GM23338 (cell line): ENCODE data around the gene CGB3.

Experiments used
- CREB1 ChIP-seq: fragments of 250-450 bp; sonication (Bioruptor Pico); IDR thresholded peaks from 2 replicates; pipeline ENCODE4 v1.5.0; 2020; ENCODE audit warnings: low read depth, mild to moderate bottlenecking, moderate library complexity
- CTCF ChIP-seq, 2 experiments: fragments of 200-600 bp in 1 of 2; sonication (generic) in 1 of 2; conservative IDR thresholded peaks; 2 replicates each; pipeline versions ENCODE4 v1.5.1 to v1.6.1; 2016 to 2017; ENCODE audit warnings: antibody characterized with exemption in 2 of 2, low read depth in 2 of 2, mild to moderate bottlenecking in 2 of 2, moderate library complexity in 1 of 2
- ETS1 ChIP-seq: IDR thresholded peaks from 2 replicates; pipeline ENCODE4 v1.6.1; 2016; ENCODE audit warnings: antibody characterized with exemption
- NANOG ChIP-seq: IDR thresholded peaks from 2 replicates; pipeline ENCODE4 v1.6.1; 2016; ENCODE audit warnings: antibody characterized with exemption, borderline replicate concordance
- ZNF114 ChIP-seq: fragments of 250-450 bp; sonication (Bioruptor Pico); IDR thresholded peaks from 2 replicates; pipeline ENCODE4 v1.5.0; 2020; ENCODE audit warnings: mild to moderate bottlenecking, moderate library complexity
- TF ChIP-seq, protein P1 (sequence below): IDR thresholded peaks from one replicate; pipeline ENCODE4 v1.6.1; 2018; ENCODE audit warnings: antibody characterized with exemption; ENCODE audit not compliant: unreplicated experiment

DNA sequence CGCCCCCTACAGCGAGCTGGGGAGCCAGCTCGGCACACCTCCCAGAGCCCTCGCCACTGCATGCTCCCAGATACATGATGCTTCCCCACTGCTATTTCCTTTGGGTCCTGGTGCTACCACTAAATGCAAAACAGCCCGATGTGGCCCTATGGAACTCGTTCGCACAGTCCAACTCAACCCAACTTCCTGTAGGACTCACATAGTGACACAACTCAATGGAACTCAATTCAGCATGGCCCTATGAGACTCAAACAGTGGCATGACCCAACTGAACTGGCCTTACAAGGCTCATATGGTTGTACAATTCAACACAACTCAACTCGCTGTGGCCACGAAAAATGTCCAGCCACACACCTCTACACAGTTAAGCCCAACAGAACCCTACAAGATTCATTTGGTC lies 44.9 kb upstream of the CGB3 start:
- no peak for TF ChIP-seq NANOG
- no peak for TF ChIP-seq CTCF (conservative IDR thresholded peaks at IDR 0.05; ENCODE audit: low read depth in 2 of 2)
- TF ChIP-seq, protein P1, sequence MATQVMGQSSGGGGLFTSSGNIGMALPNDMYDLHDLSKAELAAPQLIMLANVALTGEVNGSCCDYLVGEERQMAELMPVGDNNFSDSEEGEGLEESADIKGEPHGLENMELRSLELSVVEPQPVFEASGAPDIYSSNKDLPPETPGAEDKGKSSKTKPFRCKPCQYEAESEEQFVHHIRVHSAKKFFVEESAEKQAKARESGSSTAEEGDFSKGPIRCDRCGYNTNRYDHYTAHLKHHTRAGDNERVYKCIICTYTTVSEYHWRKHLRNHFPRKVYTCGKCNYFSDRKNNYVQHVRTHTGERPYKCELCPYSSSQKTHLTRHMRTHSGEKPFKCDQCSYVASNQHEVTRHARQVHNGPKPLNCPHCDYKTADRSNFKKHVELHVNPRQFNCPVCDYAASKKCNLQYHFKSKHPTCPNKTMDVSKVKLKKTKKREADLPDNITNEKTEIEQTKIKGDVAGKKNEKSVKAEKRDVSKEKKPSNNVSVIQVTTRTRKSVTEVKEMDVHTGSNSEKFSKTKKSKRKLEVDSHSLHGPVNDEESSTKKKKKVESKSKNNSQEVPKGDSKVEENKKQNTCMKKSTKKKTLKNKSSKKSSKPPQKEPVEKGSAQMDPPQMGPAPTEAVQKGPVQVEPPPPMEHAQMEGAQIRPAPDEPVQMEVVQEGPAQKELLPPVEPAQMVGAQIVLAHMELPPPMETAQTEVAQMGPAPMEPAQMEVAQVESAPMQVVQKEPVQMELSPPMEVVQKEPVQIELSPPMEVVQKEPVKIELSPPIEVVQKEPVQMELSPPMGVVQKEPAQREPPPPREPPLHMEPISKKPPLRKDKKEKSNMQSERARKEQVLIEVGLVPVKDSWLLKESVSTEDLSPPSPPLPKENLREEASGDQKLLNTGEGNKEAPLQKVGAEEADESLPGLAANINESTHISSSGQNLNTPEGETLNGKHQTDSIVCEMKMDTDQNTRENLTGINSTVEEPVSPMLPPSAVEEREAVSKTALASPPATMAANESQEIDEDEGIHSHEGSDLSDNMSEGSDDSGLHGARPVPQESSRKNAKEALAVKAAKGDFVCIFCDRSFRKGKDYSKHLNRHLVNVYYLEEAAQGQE, result no peak
- no peak for TF ChIP-seq CREB1 (CRISPR knock-in tag)
- no peak for TF ChIP-seq ZNF114 (CRISPR knock-in tag)
- TF ChIP-seq ETS1, result no peak
